ENCODE measurements around the gene NOG. TPM values are rescaled to one million over a fixed set of nuclear protein-coding genes. Genes with fewer than 3 reads are reported as not detected.

The NOG gene
- total RNA-seq (10 to 100 TPM in 4 of 5 donors, 1 to 10 TPM in 1; 9.2 to 82.3 (median 64.6) TPM), total RNA-seq (0.08 to 137 (median 17.9) reads per million in 29 experiments)
- total RNA-seq (2013), result 17.0 TPM

- H3K27me3 Mint-ChIP-seq, result peaks cover 15 to 50% of the 10 kb centered on the region in 2 donors
Measured at GRCh38 chr17:56593646-56594319, at the start of gene NOG. NOG (plus strand) TSS chr17:56593699; CDS start chr17:56594224, 525 bp downstream.

GRCh38 chr17:56545106-56545505, 48.4 kb upstream of the NOG start:
- Histone ChIP-seq H3K27ac (ENCODE audit: low read length) (no peak overlapping the region), H3K4me1 (ENCODE audit: control insufficient read depth in 1 of 2, extremely low read depth in 1 of 2, insufficient read depth in 2 of 2, low read length in 2 of 2) (no peaks in the 10 kb centered on the region), H3K9me3 (no peaks in the 10 kb centered on the region), H3K36me3 (ENCODE audit: control insufficient read depth in 2 of 2, extremely low read depth in 1 of 2, insufficient read depth in 1 of 2, low read length in 1 of 2) (no peaks in the 10 kb centered on the region), H3K4me3 (ENCODE audit: control insufficient read depth in 1 of 2, extremely low read depth in 1 of 2, low read length in 1 of 2) (no peak overlapping the region), H3K27me3 (replicated peaks in 1 of 2; ENCODE audit: control insufficient read depth in 2 of 2, extremely low read depth in 1 of 2, insufficient read depth in 2 of 2, low read length in 1 of 2) (peaks cover 0 to 7% of the 10 kb centered on the region in 2 experiments)
- H3K27me3 Mint-ChIP-seq, result peaks cover 9 to 22% of the 10 kb centered on the region in 2 donors
- no peaks in the 10 kb centered on the region for H3K4me1 Mint-ChIP-seq
- H3K9me3 Mint-ChIP-seq, result no peaks in the 10 kb centered on the region
- POLR2A ChIA-PET, result no interaction called here
- H3K27ac Mint-ChIP-seq, result no peak overlapping the region
- no peak for DNase-seq
- WGBS (ENCODE audit: insufficient coverage), result no CpG with 5 or more reads among the region's 2 CpGs
- H3K36me3 Mint-ChIP-seq, result no peaks in the 10 kb centered on the region
- CTCF ChIA-PET, result no interaction called here
- no peak for ATAC-seq (replicated peaks in 1 of 4)
- no peak overlapping the region for H3K4me3 Mint-ChIP-seq

More at GRCh38 chr17:56593646-56594319, at the start of gene NOG:
- Histone ChIP-seq H3K36me3 (ENCODE audit: control insufficient read depth in 2 of 2, extremely low read depth in 1 of 2, insufficient read depth in 1 of 2, low read length in 1 of 2) (no peaks in the 10 kb centered on the region), H3K27ac (ENCODE audit: low read length) (no peak within 1 kb of the TSS), H3K4me3 (ENCODE audit: control insufficient read depth in 1 of 2, extremely low read depth in 1 of 2, low read length in 1 of 2) (peak within 1 kb of the TSS; percentile 58 to 93), H3K4me1 (ENCODE audit: control insufficient read depth in 1 of 2, extremely low read depth in 1 of 2, insufficient read depth in 2 of 2, low read length in 2 of 2) (peaks cover 12 to 48% of the 10 kb centered on the region in 2 experiments), H3K27me3 (replicated peaks in 1 of 2; ENCODE audit: control insufficient read depth in 2 of 2, extremely low read depth in 1 of 2, insufficient read depth in 2 of 2, low read length in 1 of 2) (peaks cover 0 to 59% of the 10 kb centered on the region in 2 experiments), H3K9me3 (no peaks in the 10 kb centered on the region)
- 1% methylated on average over 85 of the region's 85 CpGs for WGBS (ENCODE audit: insufficient coverage)
- Mint-ChIP-seq H3K4me1 (peaks cover 32 to 38% (median 34%) of the 10 kb centered on the region in 3 donors), H3K9me3 (no peaks in the 10 kb centered on the region), H3K36me3 (no peaks in the 10 kb centered on the region), H3K4me3 (peak within 1 kb of the TSS; percentile 82 to 94 (median 83)), H3K27ac (peak within 1 kb of the TSS; percentile 82 to 84)
- ChIA-PET CTCF (interaction anchor here (0.6 to 2.8 kb wide), 9 partner anchors 9 to 1363 kb away, joined by 3 to 18 read pairs (median 6); no protein-coding TSS in a partner anchor), POLR2A (interaction anchor here in 1 of 2 donors (0.6 kb wide), 1 partner anchor 318 kb away, joined by 3 read pairs; no protein-coding TSS in a partner anchor)
- peak in 23 of 35 experiments; percentile 16 to 58 (median 36) for DNase-seq
- ATAC-seq (replicated peaks in 1 of 4), result peak; percentile 27 to 47 (median 38)

- H3K4me1 Mint-ChIP-seq, result no peaks in the 10 kb centered on the region
- Histone ChIP-seq H3K4me1 (ENCODE audit: control insufficient read depth in 1 of 2, extremely low read depth in 1 of 2, insufficient read depth in 2 of 2, low read length in 2 of 2) (no peaks in the 10 kb centered on the region), H3K27ac (ENCODE audit: low read length) (no peak overlapping the region), H3K9me3 (no peaks in the 10 kb centered on the region), H3K36me3 (ENCODE audit: control insufficient read depth in 2 of 2, extremely low read depth in 1 of 2, insufficient read depth in 1 of 2, low read length in 1 of 2) (no peaks in the 10 kb centered on the region), H3K27me3 (replicated peaks in 1 of 2; ENCODE audit: control insufficient read depth in 2 of 2, extremely low read depth in 1 of 2, insufficient read depth in 2 of 2, low read length in 1 of 2) (peaks cover 0 to 2% of the 10 kb centered on the region in 2 experiments), H3K4me3 (ENCODE audit: control insufficient read depth in 1 of 2, extremely low read depth in 1 of 2, low read length in 1 of 2) (no peak overlapping the region)
- no peak overlapping the region for H3K27ac Mint-ChIP-seq
- no peaks in the 10 kb centered on the region for H3K36me3 Mint-ChIP-seq
- H3K4me3 Mint-ChIP-seq, result no peak overlapping the region
- H3K9me3 Mint-ChIP-seq, result no peaks in the 10 kb centered on the region
- ATAC-seq (replicated peaks in 1 of 4) (no peak), DNase-seq (no peak)
- peaks cover 13 to 24% of the 10 kb centered on the region in 2 donors for H3K27me3 Mint-ChIP-seq
- ChIA-PET CTCF (no interaction called here), POLR2A (no interaction called here)
Measured at GRCh38 chr17:56545930-56546329, 47.6 kb upstream of the NOG start.

GRCh38 chr17:56548661-56549060, 44.8 kb upstream of the NOG start:
- no peak overlapping the region for H3K4me3 Mint-ChIP-seq
- DNase-seq, result no peak
- no peak overlapping the region for H3K27ac Mint-ChIP-seq
- H3K36me3 Mint-ChIP-seq, result no peaks in the 10 kb centered on the region
- Histone ChIP-seq H3K4me3 (ENCODE audit: control insufficient read depth in 1 of 2, extremely low read depth in 1 of 2, low read length in 1 of 2) (no peak overlapping the region), H3K4me1 (ENCODE audit: control insufficient read depth in 1 of 2, extremely low read depth in 1 of 2, insufficient read depth in 2 of 2, low read length in 2 of 2) (no peaks in the 10 kb centered on the region), H3K27ac (ENCODE audit: low read length) (no peak overlapping the region), H3K36me3 (ENCODE audit: control insufficient read depth in 2 of 2, extremely low read depth in 1 of 2, insufficient read depth in 1 of 2, low read length in 1 of 2) (no peaks in the 10 kb centered on the region), H3K9me3 (no peaks in the 10 kb centered on the region), H3K27me3 (replicated peaks in 1 of 2; ENCODE audit: control insufficient read depth in 2 of 2, extremely low read depth in 1 of 2, insufficient read depth in 2 of 2, low read length in 1 of 2) (peaks cover 0 to 2% of the 10 kb centered on the region in 2 experiments)
- CTCF ChIA-PET, result no interaction called here
- POLR2A ChIA-PET, result no interaction called here
- H3K9me3 Mint-ChIP-seq, result peaks cover 4 to 7% (median 7%) of the 10 kb centered on the region in 3 donors
- 87% methylated on average over 4 of the region's 4 CpGs for WGBS (ENCODE audit: insufficient coverage)
- H3K4me1 Mint-ChIP-seq, result no peaks in the 10 kb centered on the region
- no peak for ATAC-seq (replicated peaks in 1 of 4)
- peaks cover 8 to 32% of the 10 kb centered on the region in 2 donors for H3K27me3 Mint-ChIP-seq

- no peak overlapping the region for H3K4me3 ChIP-seq (ENCODE audit: control insufficient read depth in 1 of 2, extremely low read depth in 1 of 2, low read length in 1 of 2)
- Mint-ChIP-seq H3K27ac (no peak overlapping the region), H3K4me3 (no peak overlapping the region), H3K9me3 (peaks cover 4 to 7% (median 7%) of the 10 kb centered on the region in 3 donors), H3K4me1 (no peaks in the 10 kb centered on the region), H3K36me3 (no peaks in the 10 kb centered on the region), H3K27me3 (peaks cover 6 to 33% of the 10 kb centered on the region in 2 donors)
- no peak overlapping the region for H3K27ac ChIP-seq (ENCODE audit: low read length)
- H3K36me3 ChIP-seq (ENCODE audit: control insufficient read depth in 2 of 2, extremely low read depth in 1 of 2, insufficient read depth in 1 of 2, low read length in 1 of 2), result no peaks in the 10 kb centered on the region
- H3K9me3 ChIP-seq, result no peaks in the 10 kb centered on the region
- no CpG with 5 or more reads among the region's 1 CpG for WGBS (ENCODE audit: insufficient coverage)
- DNase-seq (no peak), ATAC-seq (replicated peaks in 1 of 4) (no peak)
- no peaks in the 10 kb centered on the region for H3K4me1 ChIP-seq (ENCODE audit: control insufficient read depth in 1 of 2, extremely low read depth in 1 of 2, insufficient read depth in 2 of 2, low read length in 2 of 2)
- H3K27me3 ChIP-seq (replicated peaks in 1 of 2; ENCODE audit: control insufficient read depth in 2 of 2, extremely low read depth in 1 of 2, insufficient read depth in 2 of 2, low read length in 1 of 2), result no peaks in the 10 kb centered on the region
- ChIA-PET POLR2A (no interaction called here), CTCF (no interaction called here)
Measured at GRCh38 chr17:56549501-56549900, 44.0 kb upstream of the NOG start.

GRCh38 chr17:56557682-56558081, 35.8 kb upstream of the NOG start:
- Histone ChIP-seq H3K36me3 (ENCODE audit: control insufficient read depth in 2 of 2, extremely low read depth in 1 of 2, insufficient read depth in 1 of 2, low read length in 1 of 2) (no peaks in the 10 kb centered on the region), H3K4me1 (ENCODE audit: control insufficient read depth in 1 of 2, extremely low read depth in 1 of 2, insufficient read depth in 2 of 2, low read length in 2 of 2) (no peaks in the 10 kb centered on the region), H3K4me3 (ENCODE audit: control insufficient read depth in 1 of 2, extremely low read depth in 1 of 2, low read length in 1 of 2) (no peak overlapping the region), H3K9me3 (no peaks in the 10 kb centered on the region), H3K27ac (ENCODE audit: low read length) (no peak overlapping the region), H3K27me3 (replicated peaks in 1 of 2; ENCODE audit: control insufficient read depth in 2 of 2, extremely low read depth in 1 of 2, insufficient read depth in 2 of 2, low read length in 1 of 2) (peaks cover 0 to 6% of the 10 kb centered on the region in 2 experiments)
- DNase-seq (no peak), ATAC-seq (replicated peaks in 1 of 4) (no peak)
- Mint-ChIP-seq H3K4me1 (no peaks in the 10 kb centered on the region), H3K27ac (no peak overlapping the region), H3K4me3 (no peak overlapping the region), H3K36me3 (no peaks in the 10 kb centered on the region), H3K9me3 (peaks cover 0 to 2% (median 0%) of the 10 kb centered on the region in 3 donors), H3K27me3 (peaks cover 16 to 19% of the 10 kb centered on the region in 2 donors)
- CTCF ChIA-PET, result no interaction called here
- POLR2A ChIA-PET, result no interaction called here
- 73% methylated on average over 7 of the region's 8 CpGs for WGBS (ENCODE audit: insufficient coverage)

Measured in T-cell (primary cell).